K562 (cell line): ENCODE measurements around the gene PKP1. TPM values are rescaled to one million over a fixed set of nuclear protein-coding genes. Genes with fewer than 3 reads are reported as not detected.

Experiments used
- ATAC-seq: fragments of 200-7000 bp; cut with Tn5 transposase; 3 replicates; pipeline ENCODE4 v1.9.1; 2020; ENCODE audit warnings: moderate library complexity
- BruUV-seq: library from RNA; stranded (reverse); fragments of 400-500 nt; replicated peaks from 2 replicates; lab custom pipeline; 2021; lab: Mats Ljungman, UMichigan
- CTCF ChIA-PET: fragments of 300-600 bp; formaldehyde crosslinking; extraction: SDS; loops from one replicate; lab custom pipeline; 2021; ENCODE audit warnings: low intra/inter-chr PET ratio; lab: Yijun Ruan, JAX
- POLR2A ChIA-PET: fragments of 300-600, 350-650 bp; sonication (Branson Sonifier 250); formaldehyde crosslinking; extraction: SDS; loops from one replicate; lab custom pipeline; 2021; ENCODE audit warnings: antibody characterized with exemption, inconsistent platforms; lab: Yijun Ruan, JAX
- DNase-seq, 4 experiments: peaks; one replicate each; pipeline versions ENCODE4 v3.0.0 to v3.0.0-alpha.2; 2011 to 2018; ENCODE audit warnings: low spot score in 3 of 4, mixed read lengths in 3 of 4; ENCODE audit errors: extremely low read depth in 1 of 4
- FAIRE-seq: peaks from 2 replicates; lab custom pipeline; 2011; peaks lifted over from hg19 to GRCh38; lab: Jason Lieb, UNC
- H2AFZ ChIP-seq: 2 replicates; pipeline ENCODE4 v1.6.0; 2011; ENCODE audit warnings: low read depth, low read length, control low read depth, inconsistent platforms
- H3K27ac ChIP-seq: fragments of 200-600 bp; 3 replicates; pipeline ENCODE4 v1.8.0; 2011; ENCODE audit warnings: low read depth, mild to moderate bottlenecking, control low read depth, inconsistent platforms, low read length, moderate library complexity, mixed read lengths; ENCODE audit errors: extremely low read depth
- H3K27me3 ChIP-seq, 2 experiments: fragments of 300-600 bp in 1 of 2; 2 replicates in 1 of 2; 3 replicates in 1 of 2; pipeline versions ENCODE4 v1.6.0 to v1.8.0; 2011; ENCODE audit warnings: inconsistent platforms in 2 of 2, low read length in 2 of 2, mild to moderate bottlenecking in 1 of 2, mixed read lengths in 1 of 2, moderate library complexity in 1 of 2; ENCODE audit not compliant: control insufficient read depth in 2 of 2, insufficient read depth in 2 of 2
- H3K36me3 ChIP-seq: fragments of 300-600 bp; 3 replicates; pipeline ENCODE4 v1.8.0; 2011; ENCODE audit warnings: mild to moderate bottlenecking, low read length, inconsistent platforms; ENCODE audit not compliant: control insufficient read depth, insufficient read depth
- H3K4me1 ChIP-seq, 2 experiments: fragments of 200-600 bp in 1 of 2; replicated peaks in 1 of 2; 2 replicates in 1 of 2; 3 replicates in 1 of 2; pipeline versions ENCODE4 v1.5.1 to v1.8.0; 2011; ENCODE audit warnings: inconsistent platforms in 2 of 2, low read length in 2 of 2, mild to moderate bottlenecking in 1 of 2, mixed read lengths in 1 of 2, moderate library complexity in 1 of 2; ENCODE audit not compliant: control insufficient read depth in 2 of 2, insufficient read depth in 2 of 2
- H3K4me2 ChIP-seq: 2 replicates; pipeline ENCODE4 v1.6.1; 2011; ENCODE audit warnings: low read length, control low read depth, inconsistent platforms, mixed read lengths; ENCODE audit not compliant: insufficient read depth
- H3K4me3 ChIP-seq: fragments of 200-600 bp; sonication (generic), shearing (Covaris generic); 2 replicates; pipeline ENCODE4 v1.5.1; 2016; ENCODE audit warnings: control low read depth, inconsistent platforms
- H3K79me2 ChIP-seq: fragments of 200-600 bp; 3 replicates; pipeline ENCODE4 v1.8.0; 2011; ENCODE audit warnings: low read length, inconsistent platforms; ENCODE audit not compliant: control insufficient read depth, insufficient read depth
- H3K9ac ChIP-seq, 2 experiments: 2 replicates each; pipeline versions ENCODE4 v1.6.0 to v1.6.1; 2011; ENCODE audit warnings: low read depth in 2 of 2, low read length in 2 of 2, control low read depth in 1 of 2, inconsistent platforms in 1 of 2, mild to moderate bottlenecking in 1 of 2, mixed read lengths in 1 of 2; ENCODE audit not compliant: insufficient read depth in 1 of 2
- H3K9me1 ChIP-seq: one replicate; pipeline ENCODE4 v1.6.0; 2011; ENCODE audit warnings: inconsistent platforms, mild to moderate bottlenecking, low read length, moderate library complexity; ENCODE audit not compliant: control insufficient read depth, insufficient read depth
- H3K9me3 ChIP-seq: replicated peaks from 2 replicates; pipeline ENCODE4 v1.5.1; 2011; ENCODE audit warnings: low read depth, low read length, inconsistent platforms; ENCODE audit not compliant: control insufficient read depth, insufficient read depth
- H4K20me1 ChIP-seq: replicated peaks from 2 replicates; pipeline ENCODE4 v1.6.1; 2011; ENCODE audit warnings: low read length, inconsistent platforms, mixed read lengths; ENCODE audit not compliant: control insufficient read depth, insufficient read depth
- BCOR ChIP-seq: fragments of 450-650 bp; IDR thresholded peaks from 2 replicates; pipeline ENCODE4 v1.6.1; 2016
- BDP1 ChIP-seq: IDR thresholded peaks from 3 replicates; pipeline ENCODE4 v1.6.1; 2011; ENCODE audit not compliant: insufficient read length, insufficient read depth
- CBFB ChIP-seq: sonication (generic); formaldehyde crosslinking; IDR thresholded peaks from 2 replicates; pipeline ENCODE4 v1.4.0; 2020; ENCODE audit warnings: mild to moderate bottlenecking, missing genetic modification reagents
- HDAC6 ChIP-seq: IDR thresholded peaks from 2 replicates; pipeline ENCODE4 v1.6.1; 2012; ENCODE audit warnings: low read depth, mild to moderate bottlenecking, control low read depth, inconsistent platforms, low read length, moderate library complexity
- NCOR1 ChIP-seq: fragments of 450-650 bp; IDR thresholded peaks from 2 replicates; pipeline ENCODE4 v1.6.1; 2016; ENCODE audit warnings: mild to moderate bottlenecking, moderate library complexity
- PHTF2 ChIP-seq: fragments of 250-450 bp; sonication (Bioruptor Pico); IDR thresholded peaks from 2 replicates; pipeline ENCODE4 v1.5.0; 2021; ENCODE audit warnings: mild to moderate bottlenecking
- ZNF143 ChIP-seq: sonication (generic); formaldehyde crosslinking; IDR thresholded peaks from 2 replicates; pipeline ENCODE4 v1.9.0; 2022; ENCODE audit warnings: mild to moderate bottlenecking, missing genetic modification reagents
- ZNF316 ChIP-seq: fragments of 450-650 bp; IDR thresholded peaks from 2 replicates; pipeline ENCODE4 v1.6.1; 2016
- WGBS: fragments of 100-300 bp; shearing (Covaris generic); methylation state at CpG from one replicate; pipeline ENCODE4 v1.1.6; 2016; ENCODE audit warnings: low coverage, mixed read lengths; ENCODE audit not compliant: insufficient coverage; ENCODE audit errors: missing lambda C conversion rate; 5-methylcytosine and 5-hydroxymethylcytosine counted together
- in situ Hi-C: fragments of 300-500 bp; cut with MboI; formaldehyde crosslinking; loops from 4 replicates; pipeline ENCODE4 v1.15.0; 2018; ENCODE audit warnings: inconsistent platforms, mixed read lengths
- intact Hi-C: fragments of 100-400 bp; cut with micrococcal nuclease; formaldehyde crosslinking; loops from 2 replicates; pipeline ENCODE4 v1.14.2; 2022
- polyA plus RNA-seq, 8 experiments: library from polyadenylated mRNA; depleted of rRNA in 4 of 8; stranded (reverse) in 5 of 8; unstranded in 3 of 8; fragments of >200 nt; fragmentation: Nextera tagmentation in 2 of 8; fragmentation: Illumina TruSeq in 1 of 8; extraction: Ambion mirVana in 2 of 8; extraction: Trizol in 1 of 8; gene quantifications; 2 replicates each; pipeline versions ENCODE4 v1.2.1 to v1.2.3, GENCODE V29; 2011 to 2014; ENCODE audit warnings: inconsistent platforms in 1 of 8, missing spikeins in 1 of 8
- total RNA-seq, 7 experiments: library from RNA; depleted of rRNA in 6 of 7; stranded (reverse); fragments of >200 nt in 6 of 7; fragmentation: Illumina TruSeq in 2 of 7; extraction: Trizol in 2 of 7; gene quantifications; 2 replicates each; pipeline versions ENCODE4 v1.2.1 to v1.2.3, GENCODE V29; 2011 to 2021; ENCODE audit warnings: low replicate concordance in 1 of 7
- TF ChIP-seq, protein P1 (sequence below): fragments of 250-450 bp; sonication (Bioruptor Pico); IDR thresholded peaks from 2 replicates; pipeline ENCODE4 v1.4.0; 2020; ENCODE audit warnings: mild to moderate bottlenecking, moderate library complexity
- TF ChIP-seq, protein P2 (sequence below): IDR thresholded peaks from 2 replicates; pipeline ENCODE4 v1.6.1; 2014; ENCODE audit warnings: antibody characterized with exemption
- TF ChIP-seq, protein P3 (sequence below): IDR thresholded peaks from 2 replicates; pipeline ENCODE4 v1.6.1; 2012; ENCODE audit warnings: low read depth, low read length, improper control_type of control experiment, borderline replicate concordance
- TF ChIP-seq, protein P4 (sequence below): sonication (generic); formaldehyde crosslinking; IDR thresholded peaks from 2 replicates; pipeline ENCODE4 v1.8.0; 2022; ENCODE audit warnings: mild to moderate bottlenecking, low read depth, missing genetic modification reagents
- TF ChIP-seq, protein P5 (sequence below): fragments of 450-650 bp; formaldehyde crosslinking; conservative IDR thresholded peaks from 2 replicates; pipeline ENCODE4 v1.4.0; 2022; ENCODE audit warnings: mild to moderate bottlenecking, missing genetic modification characterization

PKP1 gene
- total and polyA plus RNA-seq, 9 of the 15 experiments (the other 6 are each of a cell fraction or from before 2014, with no cell fraction given) = not detected

DNA sequence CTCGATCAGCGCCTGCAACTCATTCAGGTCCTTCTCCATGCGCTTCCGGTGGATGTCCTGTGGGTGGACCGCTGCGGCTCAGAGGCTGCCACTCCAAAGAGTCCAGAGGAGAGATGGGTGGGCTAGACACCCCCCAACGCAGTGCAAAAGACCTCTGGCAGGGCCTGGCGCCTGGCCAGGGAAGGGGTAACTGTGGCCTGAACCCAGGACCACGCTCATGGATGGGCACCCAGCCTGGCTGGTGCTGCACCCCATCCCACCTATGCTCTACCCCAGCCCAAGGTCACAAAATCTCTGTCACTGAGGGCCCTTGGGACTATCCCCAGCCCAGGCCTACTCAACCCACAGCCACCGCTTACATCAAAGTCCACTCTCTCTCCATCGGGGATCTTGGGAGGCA, 81.9 kb downstream of the PKP1 start:
- Histone ChIP-seq H3K36me3 (no peaks in the 10 kb centered on the region), H3K27ac (no peak overlapping the region), H3K27me3 (peaks cover 2 to 91% of the 10 kb centered on the region in 2 experiments; a peak in 3 of 5 replicates), H3K9me1 (no peaks in the 10 kb centered on the region)
- no peak for DNase-seq
- TF ChIP-seq PHTF2 = no peak
- TF ChIP-seq BCOR = no peak
- TF ChIP-seq HDAC6 = no peak
- TF ChIP-seq CBFB = no peak
- TF ChIP-seq, protein P1, sequence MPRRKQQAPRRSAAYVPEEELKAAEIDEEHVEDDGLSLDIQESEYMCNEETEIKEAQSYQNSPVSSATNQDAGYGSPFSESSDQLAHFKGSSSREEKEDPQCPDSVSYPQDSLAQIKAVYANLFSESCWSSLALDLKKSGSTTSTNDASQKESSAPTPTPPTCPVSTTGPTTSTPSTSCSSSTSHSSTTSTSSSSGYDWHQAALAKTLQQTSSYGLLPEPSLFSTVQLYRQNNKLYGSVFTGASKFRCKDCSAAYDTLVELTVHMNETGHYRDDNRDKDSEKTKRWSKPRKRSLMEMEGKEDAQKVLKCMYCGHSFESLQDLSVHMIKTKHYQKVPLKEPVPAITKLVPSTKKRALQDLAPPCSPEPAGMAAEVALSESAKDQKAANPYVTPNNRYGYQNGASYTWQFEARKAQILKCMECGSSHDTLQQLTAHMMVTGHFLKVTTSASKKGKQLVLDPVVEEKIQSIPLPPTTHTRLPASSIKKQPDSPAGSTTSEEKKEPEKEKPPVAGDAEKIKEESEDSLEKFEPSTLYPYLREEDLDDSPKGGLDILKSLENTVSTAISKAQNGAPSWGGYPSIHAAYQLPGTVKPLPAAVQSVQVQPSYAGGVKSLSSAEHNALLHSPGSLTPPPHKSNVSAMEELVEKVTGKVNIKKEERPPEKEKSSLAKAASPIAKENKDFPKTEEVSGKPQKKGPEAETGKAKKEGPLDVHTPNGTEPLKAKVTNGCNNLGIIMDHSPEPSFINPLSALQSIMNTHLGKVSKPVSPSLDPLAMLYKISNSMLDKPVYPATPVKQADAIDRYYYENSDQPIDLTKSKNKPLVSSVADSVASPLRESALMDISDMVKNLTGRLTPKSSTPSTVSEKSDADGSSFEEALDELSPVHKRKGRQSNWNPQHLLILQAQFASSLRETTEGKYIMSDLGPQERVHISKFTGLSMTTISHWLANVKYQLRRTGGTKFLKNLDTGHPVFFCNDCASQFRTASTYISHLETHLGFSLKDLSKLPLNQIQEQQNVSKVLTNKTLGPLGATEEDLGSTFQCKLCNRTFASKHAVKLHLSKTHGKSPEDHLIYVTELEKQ (CRISPR knock-in tag) = no peak
- TF ChIP-seq, protein P2, sequence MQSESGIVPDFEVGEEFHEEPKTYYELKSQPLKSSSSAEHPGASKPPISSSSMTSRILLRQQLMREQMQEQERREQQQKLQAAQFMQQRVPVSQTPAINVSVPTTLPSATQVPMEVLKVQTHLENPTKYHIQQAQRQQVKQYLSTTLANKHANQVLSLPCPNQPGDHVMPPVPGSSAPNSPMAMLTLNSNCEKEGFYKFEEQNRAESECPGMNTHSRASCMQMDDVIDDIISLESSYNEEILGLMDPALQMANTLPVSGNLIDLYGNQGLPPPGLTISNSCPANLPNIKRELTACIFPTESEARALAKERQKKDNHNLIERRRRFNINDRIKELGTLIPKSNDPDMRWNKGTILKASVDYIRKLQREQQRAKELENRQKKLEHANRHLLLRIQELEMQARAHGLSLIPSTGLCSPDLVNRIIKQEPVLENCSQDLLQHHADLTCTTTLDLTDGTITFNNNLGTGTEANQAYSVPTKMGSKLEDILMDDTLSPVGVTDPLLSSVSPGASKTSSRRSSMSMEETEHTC = no peak
- no peak for TF ChIP-seq ZNF143 (CRISPR knock-in tag)
- TF ChIP-seq, protein P3, sequence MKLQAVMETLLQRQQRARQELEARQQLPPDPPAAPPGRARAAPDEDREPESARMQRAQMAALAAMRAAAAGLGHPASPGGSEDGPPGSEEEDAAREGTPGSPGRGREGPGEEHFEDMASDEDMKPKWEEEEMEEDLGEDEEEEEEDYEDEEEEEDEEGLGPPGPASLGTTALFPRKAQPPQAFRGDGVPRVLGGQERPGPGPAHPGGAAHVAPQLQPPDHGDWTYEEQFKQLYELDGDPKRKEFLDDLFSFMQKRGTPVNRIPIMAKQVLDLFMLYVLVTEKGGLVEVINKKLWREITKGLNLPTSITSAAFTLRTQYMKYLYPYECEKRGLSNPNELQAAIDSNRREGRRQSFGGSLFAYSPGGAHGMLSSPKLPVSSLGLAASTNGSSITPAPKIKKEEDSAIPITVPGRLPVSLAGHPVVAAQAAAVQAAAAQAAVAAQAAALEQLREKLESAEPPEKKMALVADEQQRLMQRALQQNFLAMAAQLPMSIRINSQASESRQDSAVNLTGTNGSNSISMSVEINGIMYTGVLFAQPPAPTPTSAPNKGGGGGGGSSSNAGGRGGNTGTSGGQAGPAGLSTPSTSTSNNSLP = no peak
- TF ChIP-seq, protein P4, sequence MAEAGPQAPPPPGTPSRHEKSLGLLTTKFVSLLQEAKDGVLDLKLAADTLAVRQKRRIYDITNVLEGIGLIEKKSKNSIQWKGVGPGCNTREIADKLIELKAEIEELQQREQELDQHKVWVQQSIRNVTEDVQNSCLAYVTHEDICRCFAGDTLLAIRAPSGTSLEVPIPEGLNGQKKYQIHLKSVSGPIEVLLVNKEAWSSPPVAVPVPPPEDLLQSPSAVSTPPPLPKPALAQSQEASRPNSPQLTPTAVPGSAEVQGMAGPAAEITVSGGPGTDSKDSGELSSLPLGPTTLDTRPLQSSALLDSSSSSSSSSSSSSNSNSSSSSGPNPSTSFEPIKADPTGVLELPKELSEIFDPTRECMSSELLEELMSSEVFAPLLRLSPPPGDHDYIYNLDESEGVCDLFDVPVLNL (CRISPR knock-in tag) = no peak
- TF ChIP-seq, protein P5, sequence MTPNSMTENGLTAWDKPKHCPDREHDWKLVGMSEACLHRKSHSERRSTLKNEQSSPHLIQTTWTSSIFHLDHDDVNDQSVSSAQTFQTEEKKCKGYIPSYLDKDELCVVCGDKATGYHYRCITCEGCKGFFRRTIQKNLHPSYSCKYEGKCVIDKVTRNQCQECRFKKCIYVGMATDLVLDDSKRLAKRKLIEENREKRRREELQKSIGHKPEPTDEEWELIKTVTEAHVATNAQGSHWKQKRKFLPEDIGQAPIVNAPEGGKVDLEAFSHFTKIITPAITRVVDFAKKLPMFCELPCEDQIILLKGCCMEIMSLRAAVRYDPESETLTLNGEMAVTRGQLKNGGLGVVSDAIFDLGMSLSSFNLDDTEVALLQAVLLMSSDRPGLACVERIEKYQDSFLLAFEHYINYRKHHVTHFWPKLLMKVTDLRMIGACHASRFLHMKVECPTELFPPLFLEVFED (CRISPR knock-in tag) = no peak
- TF ChIP-seq NCOR1 = no peak
- no peak for TF ChIP-seq BDP1
- TF ChIP-seq ZNF316 = no peak
- TF ChIP-seq, all 486 proteins: peak for 0
- no TSS peak for BruUV-seq
- H3K79me2 ChIP-seq = no peaks in the 10 kb centered on the region
- intact Hi-C loops (no loop called here), in situ Hi-C loops (no loop called here)
- FAIRE-seq = no peak
- CTCF ChIA-PET = no interaction called here
- H2AFZ ChIP-seq = no peak overlapping the region
- ATAC-seq = no peak
- WGBS = under 1% methylated on average over 11 of the region's 11 CpGs
- H3K9ac ChIP-seq = no peak overlapping the region
- peaks cover 31% of the 10 kb centered on the region for H4K20me1 ChIP-seq
- no peak overlapping the region for H3K4me3 ChIP-seq
- H3K4me2 ChIP-seq = no peak overlapping the region
- POLR2A ChIA-PET = interaction anchor here (0.9 to 1.0 kb wide), 2 partner anchors 17 to 83 kb away, joined by 4 read pairs; no protein-coding TSS in a partner anchor
- H3K4me1 ChIP-seq = peaks cover 0 to 3% of the 10 kb centered on the region in 2 experiments; a peak in 1 of 5 replicates
- no peaks in the 10 kb centered on the region for H3K9me3 ChIP-seq
